HCT116 (cell line): ENCODE results near the gene PRPF6. TPM values are rescaled to one million over a fixed set of nuclear protein-coding genes. Genes with fewer than 3 reads are reported as not detected.

Experiments used
- ATAC-seq: fragments of 200-7000 bp; cut with Tn5 transposase; 2 replicates; pipeline ENCODE4 v1.9.1; 2020; ENCODE audit warnings: mild to moderate bottlenecking, moderate library complexity
- BruUV-seq: library from RNA; stranded (reverse); fragments of 400-500 nt; replicated peaks from 2 replicates; lab custom pipeline; 2021; lab: Mats Ljungman, UMichigan
- CTCF ChIA-PET: fragments of 300-600 bp; sonication (Branson Sonifier 250); formaldehyde crosslinking; loops from one replicate; lab custom pipeline; 2021; ENCODE audit warnings: antibody characterized with exemption; lab: Charles Lee
- POLR2A ChIA-PET: fragments of 300-600, 350-600 bp; sonication (Branson Sonifier 250); formaldehyde crosslinking; loops from one replicate; lab custom pipeline; 2021; ENCODE audit warnings: antibody characterized with exemption; lab: Charles Lee
- RAD21 ChIA-PET, 2 experiments: fragments of 300-600 bp; sonication (Branson Sonifier 250); formaldehyde crosslinking; loops; one replicate each; lab custom pipeline; 2023; ENCODE audit warnings: low total read pairs in 2 of 2; ENCODE audit not compliant: uncharacterized antibody in 2 of 2, unreplicated experiment in 2 of 2, low non-redundant PET in 1 of 2; lab: Charles Lee
- DNase-seq: peaks from one replicate; pipeline ENCODE4 v3.0.0-alpha.2; 2010; ENCODE audit warnings: low read depth, low spot score
- H2AFZ ChIP-seq: fragments of 200-600 bp; shearing (Covaris generic), sonication (generic); 2 replicates; pipeline ENCODE4 v1.6.1; 2017; ENCODE audit warnings: low read depth, mixed run types, mixed read lengths, antibody characterized with exemption, low read length; ENCODE audit not compliant: poor library complexity, severe bottlenecking
- H3K27ac ChIP-seq: 2 replicates; pipeline ENCODE4 v1.5.1; 2012; ENCODE audit warnings: low read depth, low read length
- H3K27me3 ChIP-seq: fragments of 200-600 bp; sonication (generic); 2 replicates; pipeline ENCODE4 v1.6.1; 2016; ENCODE audit warnings: mixed run types, low read length, mixed read lengths; ENCODE audit not compliant: insufficient read depth
- H3K36me3 ChIP-seq, 2 experiments: fragments of 200-500 bp in 1 of 2; fragments of 200-600 bp in 1 of 2; sonication (Bioruptor generic) in 1 of 2; sonication (generic) in 1 of 2; 2 replicates each; pipeline versions ENCODE4 v1.5.1 to v1.6.1; 2014 to 2016; ENCODE audit warnings: low read length in 2 of 2, inconsistent platforms in 1 of 2, mixed read lengths in 1 of 2, mixed run types in 1 of 2; ENCODE audit not compliant: insufficient read depth in 2 of 2, control insufficient read depth in 1 of 2
- H3K4me1 ChIP-seq, 2 experiments: fragments of 200-600 bp in 1 of 2; sonication (generic) in 1 of 2; 2 replicates each; pipeline versions ENCODE4 v1.5.1 to v1.6.1; 2012 to 2017; ENCODE audit warnings: low read length in 2 of 2, inconsistent platforms in 1 of 2, mild to moderate bottlenecking in 1 of 2, mixed read lengths in 1 of 2, mixed run types in 1 of 2, moderate library complexity in 1 of 2; ENCODE audit not compliant: insufficient read depth in 2 of 2, control insufficient read depth in 1 of 2
- H3K4me2 ChIP-seq: fragments of 200-600 bp; sonication (generic); 2 replicates; pipeline ENCODE4 v1.6.1; 2017; ENCODE audit warnings: mixed run types, low read length, mixed read lengths
- H3K4me3 ChIP-seq, 2 experiments: fragments of 200-600 bp in 1 of 2; sonication (generic) in 1 of 2; replicated peaks in 1 of 2; 2 replicates each; pipeline ENCODE4 v1.5.1; 2011 to 2016; ENCODE audit warnings: low read length in 2 of 2, control low read depth in 1 of 2, low read depth in 1 of 2, mild to moderate bottlenecking in 1 of 2, mixed read lengths in 1 of 2, mixed run types in 1 of 2
- H3K79me2 ChIP-seq: fragments of 200-600 bp; sonication (generic); 2 replicates; pipeline ENCODE4 v1.6.1; 2017; ENCODE audit warnings: mild to moderate bottlenecking, mixed run types, low read length, moderate library complexity, mixed read lengths; ENCODE audit not compliant: insufficient read depth
- H3K9ac ChIP-seq: fragments of 200-600 bp; sonication (generic); 2 replicates; pipeline ENCODE4 v1.6.1; 2016; ENCODE audit warnings: low read length, mixed read lengths
- H3K9me2 ChIP-seq: fragments of 200-600 bp; sonication (generic), shearing (Covaris generic); 2 replicates; pipeline ENCODE4 v1.6.1; 2017; ENCODE audit warnings: mixed run types, mild to moderate bottlenecking, moderate library complexity; ENCODE audit not compliant: insufficient read depth
- H3K9me3 ChIP-seq, 2 experiments: fragments of 200-500 bp in 1 of 2; fragments of 200-600 bp in 1 of 2; sonication (Bioruptor generic) in 1 of 2; sonication (generic) in 1 of 2; 2 replicates each; pipeline ENCODE4 v1.6.1; 2014 to 2017; ENCODE audit warnings: low read length in 2 of 2, mixed read lengths in 2 of 2, inconsistent platforms in 1 of 2, low read depth in 1 of 2, mild to moderate bottlenecking in 1 of 2, mixed run types in 1 of 2, moderate library complexity in 1 of 2; ENCODE audit not compliant: control insufficient read depth in 1 of 2, insufficient read depth in 1 of 2
- H4K20me1 ChIP-seq: fragments of 200-600 bp; sonication (generic), shearing (Covaris generic); 2 replicates; pipeline ENCODE4 v1.6.1; 2017; ENCODE audit warnings: mixed run types, mild to moderate bottlenecking, moderate library complexity; ENCODE audit not compliant: insufficient read depth
- ATF3 ChIP-seq: IDR thresholded peaks from 2 replicates; pipeline ENCODE4 v1.6.1; 2012
- CBX3 ChIP-seq: IDR thresholded peaks from 2 replicates; pipeline ENCODE4 v1.6.1; 2012; ENCODE audit warnings: low read depth
- CEBPB ChIP-seq: IDR thresholded peaks from 2 replicates; pipeline ENCODE4 v1.6.1; 2012; ENCODE audit warnings: low read depth
- EGR1 ChIP-seq: IDR thresholded peaks from 2 replicates; pipeline ENCODE4 v1.6.1; 2012; ENCODE audit warnings: low read depth
- EZH2 ChIP-seq: fragments of 200-600 bp; sonication (generic); IDR thresholded peaks from 2 replicates; pipeline ENCODE4 v1.6.1; 2017; ENCODE audit warnings: antibody characterized with exemption, mixed run types
- JUND ChIP-seq: IDR thresholded peaks from 2 replicates; pipeline ENCODE4 v1.6.1; 2012
- MAX ChIP-seq: IDR thresholded peaks from 2 replicates; pipeline ENCODE4 v1.6.1; 2012
- POLR2A ChIP-seq: IDR thresholded peaks from 2 replicates; pipeline ENCODE4 v1.7.0; 2011; ENCODE audit warnings: borderline replicate concordance; ENCODE audit not compliant: insufficient read depth, insufficient read length; ENCODE audit errors: extremely low read depth
- RAD21 ChIP-seq: IDR thresholded peaks from 2 replicates; pipeline ENCODE4 v1.6.1; 2012; ENCODE audit warnings: low read depth, mild to moderate bottlenecking
- REST ChIP-seq: IDR thresholded peaks from 2 replicates; pipeline ENCODE4 v1.6.1; 2012; ENCODE audit warnings: low read depth
- SIN3A ChIP-seq: IDR thresholded peaks from 2 replicates; pipeline ENCODE4 v1.6.1; 2012; ENCODE audit warnings: low read depth
- SP1 ChIP-seq: IDR thresholded peaks from 2 replicates; pipeline ENCODE4 v1.6.1; 2012; ENCODE audit warnings: low read depth
- SRF ChIP-seq: IDR thresholded peaks from 2 replicates; pipeline ENCODE4 v1.6.1; 2012; ENCODE audit warnings: low read depth
- TCF7L2 ChIP-seq: IDR thresholded peaks from 2 replicates; pipeline ENCODE4 v1.7.0; 2011; ENCODE audit warnings: borderline replicate concordance, inconsistent platforms; ENCODE audit not compliant: insufficient read depth, insufficient read length; ENCODE audit errors: extremely low read depth
- YY1 ChIP-seq: IDR thresholded peaks from 2 replicates; pipeline ENCODE4 v1.6.1; 2011; ENCODE audit warnings: low read length, low read depth, moderate library complexity, mild to moderate bottlenecking; ENCODE audit not compliant: insufficient replicate concordance; ENCODE audit errors: extremely low read depth
- ZBTB33 ChIP-seq: IDR thresholded peaks from 2 replicates; pipeline ENCODE4 v1.6.1; 2011; ENCODE audit warnings: mild to moderate bottlenecking, low read length, moderate library complexity; ENCODE audit not compliant: insufficient replicate concordance; ENCODE audit errors: extremely low read depth
- ZFX ChIP-seq: fragments of 450-650 bp; IDR thresholded peaks from 2 replicates; pipeline ENCODE4 v1.6.1; 2017
- ZNF274 ChIP-seq: fragments of 200-500 bp; sonication (Bioruptor generic); IDR thresholded peaks from 2 replicates; pipeline ENCODE4 v1.6.1; 2014; ENCODE audit warnings: mild to moderate bottlenecking, low read depth, low read length, inconsistent platforms
- intact Hi-C: fragments of 100-400 bp; cut with micrococcal nuclease; formaldehyde crosslinking; loops from 2 replicates; pipeline ENCODE4 v1.10.0; 2022
- total RNA-seq: library from RNA; stranded (reverse); gene quantifications from one replicate; pipeline ENCODE4 v1.2.1, GENCODE V29; 2021; ENCODE audit not compliant: unreplicated experiment

Gene PRPF6
- total RNA-seq, 1 experiment from 2014 or later = 74.9 TPM

GRCh38 chr20:63953764-63954429, 27.0 kb upstream of the PRPF6 start:
- intact Hi-C loops = no loop called here
- Histone ChIP-seq H3K9me3 (no peaks in the 10 kb centered on the region), H3K27ac (peak overlapping the region; percentile 99; the same call in 1 of the 2 replicates), H3K36me3 (no peaks in the 10 kb centered on the region), H3K4me2 (peak overlapping the region; percentile 96; the same call in 1 of the 2 replicates), H3K9ac (no peak overlapping the region), H4K20me1 (no peaks in the 10 kb centered on the region), H2AFZ (no peak overlapping the region), H3K79me2 (peaks cover 72% of the 10 kb centered on the region), H3K4me3 (no peak overlapping the region), H3K4me1 (peaks cover 23 to 69% of the 10 kb centered on the region in 2 experiments; a peak in 3 of 4 replicates), H3K27me3 (no peaks in the 10 kb centered on the region), H3K9me2 (no peaks in the 10 kb centered on the region)
- TF ChIP-seq ZFX (no peak), SIN3A (no peak), JUND (no peak), TCF7L2 (no peak), CEBPB (no peak), MAX (no peak), SRF (no peak), REST (no peak), YY1 (no peak), POLR2A (no peak), EZH2 (no peak), ZBTB33 (no peak), EGR1 (no peak), ATF3 (no peak), RAD21 (no peak), ZNF274 (no peak), CBX3 (no peak), SP1 (no peak)
- ChIA-PET CTCF (no interaction called here), POLR2A (no interaction called here), RAD21 (no interaction called here)
- no TSS peak for BruUV-seq
- DNase-seq = no peak
- ATAC-seq = no peak
